ENCODE measurements around the gene ACSL5.
"Not testable (repeated sequence)": the region's sequence is repeated elsewhere in the genome, so short reads cannot be mapped to it uniquely, and the experiment has no call there.

ACSL5 gene

GRCh38 chr10:112421731-112422130 lies 47.8 kb downstream of the ACSL5 start:
- no peak for DNase-seq

DNA sequence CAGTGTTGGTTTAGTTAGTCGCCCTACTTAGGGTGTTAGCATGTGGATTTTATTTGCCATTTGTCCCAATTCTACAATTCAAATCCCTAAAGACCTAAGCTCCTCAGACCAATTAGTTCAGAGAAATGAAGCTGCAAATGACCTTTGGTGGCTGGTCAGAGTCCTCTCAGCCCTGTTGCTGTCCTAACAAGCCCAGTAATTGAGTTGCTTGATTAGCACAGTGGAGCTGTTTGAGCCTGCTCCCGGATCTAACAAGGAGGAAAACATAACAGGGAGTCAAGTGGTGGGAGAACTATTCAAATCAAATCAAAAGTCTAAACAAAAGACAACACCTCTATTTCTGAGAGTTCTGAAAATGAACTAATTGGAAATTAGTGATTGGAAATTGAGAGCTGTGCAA lies 50.7 kb downstream of the ACSL5 start:
- no peak for DNase-seq

DNA sequence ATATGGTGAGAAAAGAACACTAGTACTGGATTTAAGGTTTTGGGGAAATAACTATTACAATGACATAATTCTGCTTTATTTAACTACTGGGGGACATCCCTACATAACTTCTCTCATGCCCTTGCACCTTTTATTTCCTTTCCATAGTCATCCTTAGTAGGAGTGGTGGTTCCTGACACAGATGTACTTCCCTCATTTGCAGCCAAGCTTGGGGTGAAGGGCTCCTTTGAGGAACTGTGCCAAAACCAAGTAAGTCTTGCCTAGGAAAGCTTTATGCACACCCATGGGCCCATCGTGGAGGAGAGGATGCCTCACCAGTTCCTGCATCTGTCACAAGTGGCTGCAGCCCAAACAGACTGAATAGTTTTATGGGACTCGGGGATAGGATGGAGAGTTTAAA lies 52.2 kb downstream of the ACSL5 start:
- no peak for DNase-seq

- DNase-seq, result no peak
Observed at GRCh38 chr10:112429147-112429546, 55.2 kb downstream of the ACSL5 start.

GRCh38 chr10:112429654-112430230 lies 55.8 kb downstream of the ACSL5 start:
- no peak for DNase-seq

GRCh38 chr10:112433136-112433535 lies 59.2 kb downstream of the ACSL5 start:
- no peak for DNase-seq

- peak; percentile 22 for DNase-seq
Observed at GRCh38 chr10:112434988-112435619, 61.2 kb downstream of the ACSL5 start.

- DNase-seq, result no peak
Observed at GRCh38 chr10:112438356-112438755, 64.4 kb downstream of the ACSL5 start.

DNA sequence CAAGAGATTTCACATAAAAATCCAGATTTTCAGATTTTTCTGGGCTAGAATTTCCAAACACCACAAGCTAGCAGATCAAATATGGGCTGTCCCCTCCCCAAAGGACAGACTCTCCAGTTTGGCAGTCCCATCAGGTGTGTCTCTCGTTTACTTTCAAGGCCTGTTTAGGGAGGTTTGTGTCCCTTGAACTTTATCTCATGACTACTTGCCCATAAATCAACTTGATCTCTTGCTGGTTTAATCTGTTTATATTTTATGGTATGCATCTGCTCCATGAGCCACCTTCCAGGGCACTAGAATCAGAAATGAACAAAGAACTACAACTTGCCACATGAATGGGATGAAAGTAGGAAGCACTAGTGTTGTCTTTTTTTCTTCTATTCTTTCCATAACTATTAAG lies 67.6 kb downstream of the ACSL5 start:
- DNase-seq, result no peak

- no peak for DNase-seq
Observed at GRCh38 chr10:112442063-112442462, 68.1 kb downstream of the ACSL5 start.

DNA sequence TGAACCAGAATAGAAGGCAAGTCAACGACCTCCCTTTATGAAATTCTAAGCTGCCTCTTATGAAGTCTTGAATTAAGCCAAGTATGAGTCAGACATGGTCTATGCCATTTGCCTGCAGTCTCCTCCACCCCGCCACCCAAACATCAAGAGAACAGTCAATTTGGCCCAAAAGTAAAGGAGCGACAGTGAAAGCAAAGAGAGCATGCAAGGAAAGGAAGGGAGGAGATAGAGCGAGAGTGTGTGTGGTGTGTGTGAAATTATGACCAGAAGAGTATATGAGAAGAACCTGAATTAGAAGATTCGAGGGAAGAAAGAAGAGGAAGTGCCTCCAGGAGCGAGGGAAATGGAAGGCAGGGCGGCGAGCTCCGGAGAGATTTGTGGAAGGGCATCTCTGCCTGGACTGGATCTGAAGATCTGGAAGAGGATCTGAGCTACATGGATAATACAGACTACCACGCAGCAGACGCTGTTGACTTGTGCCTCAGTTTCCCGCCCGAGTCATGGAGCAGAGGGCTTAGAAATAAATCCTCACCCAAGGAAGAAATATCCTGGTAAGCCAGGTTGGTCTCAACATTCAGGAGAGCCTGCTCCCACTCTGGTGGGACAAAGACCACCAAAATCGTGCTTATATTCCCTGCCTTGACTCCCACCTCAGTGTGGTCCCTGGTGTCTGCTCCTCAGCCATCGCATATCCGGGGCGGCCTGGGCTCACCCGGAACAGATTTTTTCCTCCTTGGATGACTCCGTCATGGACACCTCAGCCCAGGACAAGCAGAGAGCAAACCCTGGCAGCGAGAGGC lies 72.3 kb downstream of the ACSL5 start:
- DNase-seq, result no peak

DNA sequence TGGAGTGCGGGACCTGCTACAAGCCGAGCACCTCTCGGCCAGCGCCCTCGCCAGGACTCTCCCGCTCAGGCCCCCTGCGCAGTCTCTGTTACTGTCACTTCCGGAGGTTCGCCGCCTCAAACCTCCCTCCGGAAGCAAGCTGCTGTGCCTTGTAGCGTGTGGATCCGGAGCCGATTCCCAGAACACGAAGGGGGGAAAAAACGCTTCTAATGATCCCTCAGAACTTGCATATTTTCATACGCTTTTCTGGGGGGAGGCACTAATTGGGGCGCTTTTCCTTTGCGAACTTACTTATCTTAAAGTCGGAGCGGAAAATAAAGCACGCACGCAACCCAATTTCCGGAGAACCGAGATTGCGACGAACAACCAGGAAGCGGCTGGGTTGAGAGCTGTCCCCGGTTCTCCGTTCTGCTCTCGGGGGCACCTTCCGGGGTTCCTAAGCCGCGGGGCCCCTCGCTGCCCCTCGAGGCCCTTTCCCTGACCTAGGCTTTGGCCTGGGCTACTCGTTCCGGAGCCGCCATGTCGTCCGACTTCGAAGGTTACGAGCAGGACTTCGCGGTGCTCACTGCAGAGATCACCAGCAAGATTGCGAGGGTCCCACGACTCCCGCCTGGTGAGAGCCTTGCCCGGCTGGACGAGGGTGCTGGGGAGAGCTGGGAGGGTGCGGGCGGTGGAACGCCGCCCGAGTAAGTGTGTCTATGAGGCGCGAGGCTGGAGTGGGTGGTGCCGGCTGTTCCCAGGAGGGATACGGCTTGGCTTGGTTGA lies 73.1 kb downstream of the ACSL5 start, which contains the start of the genes VTI1A and ZDHHC6:
Gene VTI1A, plus strand, starts transcription at position 361 of the 765 bp plus-strand sequence. Its CDS starts 159 bp downstream, at position 520.
Gene ZDHHC6, minus strand, starts transcription at position 60 of the 765 bp plus-strand sequence. CDS start 1,478 bp downstream, outside the sequence.
- peak; percentile 30 for DNase-seq

GRCh38 chr10:112447620-112447928 lies 73.7 kb downstream of the ACSL5 start:
- DNase-seq, result no peak

GRCh38 chr10:112448888-112449287 lies 75.0 kb downstream of the ACSL5 start:
- no peak for DNase-seq

- no peak for DNase-seq
Observed at GRCh38 chr10:112454910-112455779, 81.2 kb downstream of the ACSL5 start.

GRCh38 chr10:112456533-112456932 lies 82.6 kb downstream of the ACSL5 start:
- no peak for DNase-seq

DNA sequence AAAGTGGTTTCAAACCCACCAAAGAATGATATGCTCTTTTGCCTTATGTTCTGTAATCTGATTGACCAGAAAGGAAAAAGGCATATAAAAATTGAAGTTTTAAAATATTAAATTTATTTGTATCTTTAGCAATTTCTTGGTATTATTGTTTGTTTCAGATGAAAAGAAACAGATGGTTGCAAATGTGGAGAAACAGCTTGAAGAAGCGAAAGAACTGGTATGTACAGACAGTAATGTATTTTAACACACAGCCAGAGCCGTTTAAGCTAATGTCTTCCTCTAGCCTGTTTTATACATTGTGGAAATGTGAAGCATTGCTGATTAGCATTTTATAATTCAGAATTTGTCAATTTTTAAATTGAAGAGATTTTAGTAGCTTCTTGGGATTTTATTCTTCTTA lies 86.5 kb downstream of the ACSL5 start:
- no peak for DNase-seq

DNA sequence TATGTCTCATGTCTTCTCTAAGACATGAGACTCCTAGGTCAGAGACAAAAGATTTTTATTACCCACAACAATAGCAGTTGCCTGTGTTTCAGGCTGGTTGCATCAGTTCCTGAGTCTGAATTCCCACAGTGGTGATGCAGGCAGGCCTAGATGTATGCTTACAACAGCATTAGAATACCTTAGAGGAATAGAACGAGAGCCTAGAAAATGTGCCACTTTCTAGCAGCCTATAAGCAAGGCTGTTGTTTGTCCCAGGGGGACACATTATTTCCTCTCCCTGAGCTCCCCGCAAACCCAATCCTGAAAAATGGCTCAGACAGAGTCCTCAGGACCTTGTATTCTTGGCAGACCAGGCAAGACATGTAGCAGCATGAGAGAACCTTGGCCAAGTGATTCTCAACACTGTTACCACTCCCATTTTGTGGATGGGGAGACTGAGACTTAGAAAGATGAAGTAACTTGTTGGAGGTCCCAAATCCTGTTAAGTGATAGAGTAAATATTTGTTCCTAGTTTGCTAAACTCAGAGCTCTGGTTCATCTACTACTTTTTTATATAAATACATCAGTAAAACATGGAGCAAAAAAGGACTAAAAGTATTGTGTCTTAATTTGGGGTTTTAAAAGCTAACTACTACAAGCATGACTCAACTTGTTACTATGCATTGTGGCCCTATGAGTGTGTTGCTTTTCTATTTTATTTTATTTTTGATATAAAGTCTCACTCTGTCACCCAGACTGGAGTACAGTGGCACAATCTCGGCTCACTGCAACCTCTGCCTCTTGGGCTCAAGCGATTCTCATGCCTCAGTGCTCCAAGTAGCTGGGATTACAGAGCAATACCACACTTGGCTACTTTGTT lies 87.3 kb downstream of the ACSL5 start:
- DNase-seq, result no peak

DNA sequence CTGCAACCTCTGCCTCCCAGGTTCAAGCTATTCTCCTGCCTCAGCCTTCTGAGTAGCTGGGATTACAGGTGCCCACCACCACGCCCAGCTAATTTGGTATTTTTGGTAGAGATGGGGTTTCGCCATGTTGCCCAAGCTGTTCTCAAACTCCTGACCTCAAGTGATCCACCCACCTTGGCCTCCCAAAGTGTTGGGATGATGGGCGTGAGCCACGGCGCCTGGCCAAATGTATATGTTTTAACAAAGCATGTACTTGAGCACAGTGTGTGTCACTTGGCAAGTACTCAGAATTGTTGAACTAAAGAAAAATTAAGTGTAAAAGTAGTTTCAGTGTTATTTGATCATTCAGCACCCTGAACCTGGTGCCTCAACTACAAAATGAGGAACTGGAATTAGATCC lies 90.2 kb downstream of the ACSL5 start:
- not testable (repeated sequence) for DNase-seq

GRCh38 chr10:112465299-112465883 lies 91.5 kb downstream of the ACSL5 start:
- no peak for DNase-seq

DNA sequence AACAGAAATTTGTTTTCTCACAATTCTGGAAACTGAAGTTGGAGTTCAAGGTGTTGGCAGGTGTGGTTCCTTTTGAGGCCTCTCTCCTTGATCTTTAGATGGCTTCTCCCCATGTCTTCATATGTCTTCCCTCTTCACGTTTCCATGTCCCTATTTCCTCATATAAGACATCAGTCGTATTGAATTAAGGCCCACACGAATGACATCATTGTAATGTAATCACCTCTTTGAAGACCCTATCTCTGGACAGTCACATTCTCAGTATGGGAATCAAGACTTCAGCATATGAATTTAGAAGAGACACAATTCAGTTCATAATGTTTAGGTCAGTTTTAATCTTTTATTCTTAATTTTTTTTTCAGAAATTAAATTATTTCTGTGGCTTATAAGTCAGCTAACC lies 92.9 kb downstream of the ACSL5 start:
- DNase-seq, result no peak

Data from NCI-H446 treated with DMSO at 0.1 percent for 48 hours (cell line).